OCI-LY1 (cell line): Measurements from ENCODE around the gene ZBTB3.

Experiments used
- EZH2 ChIP-seq: fragments of 200-600 bp; sonication (generic), shearing (Covaris generic); IDR thresholded peaks from 2 replicates; pipeline ENCODE4 v1.8.0; 2017; ENCODE audit warnings: borderline replicate concordance, mixed run types, mild to moderate bottlenecking, antibody characterized with exemption, low read length, moderate library complexity, mixed read lengths
- TF ChIP-seq, protein P1 (sequence below): fragments of 200-600 bp; sonication (generic), shearing (Covaris generic); IDR thresholded peaks from 2 replicates; pipeline ENCODE4 v1.5.1; 2017; ENCODE audit warnings: mild to moderate bottlenecking, antibody characterized with exemption, low read length, moderate library complexity, mixed read lengths

GRCh38 chr11:62705880-62706849, 47.8 kb downstream of the ZBTB3 start:
- TF ChIP-seq, protein P1, sequence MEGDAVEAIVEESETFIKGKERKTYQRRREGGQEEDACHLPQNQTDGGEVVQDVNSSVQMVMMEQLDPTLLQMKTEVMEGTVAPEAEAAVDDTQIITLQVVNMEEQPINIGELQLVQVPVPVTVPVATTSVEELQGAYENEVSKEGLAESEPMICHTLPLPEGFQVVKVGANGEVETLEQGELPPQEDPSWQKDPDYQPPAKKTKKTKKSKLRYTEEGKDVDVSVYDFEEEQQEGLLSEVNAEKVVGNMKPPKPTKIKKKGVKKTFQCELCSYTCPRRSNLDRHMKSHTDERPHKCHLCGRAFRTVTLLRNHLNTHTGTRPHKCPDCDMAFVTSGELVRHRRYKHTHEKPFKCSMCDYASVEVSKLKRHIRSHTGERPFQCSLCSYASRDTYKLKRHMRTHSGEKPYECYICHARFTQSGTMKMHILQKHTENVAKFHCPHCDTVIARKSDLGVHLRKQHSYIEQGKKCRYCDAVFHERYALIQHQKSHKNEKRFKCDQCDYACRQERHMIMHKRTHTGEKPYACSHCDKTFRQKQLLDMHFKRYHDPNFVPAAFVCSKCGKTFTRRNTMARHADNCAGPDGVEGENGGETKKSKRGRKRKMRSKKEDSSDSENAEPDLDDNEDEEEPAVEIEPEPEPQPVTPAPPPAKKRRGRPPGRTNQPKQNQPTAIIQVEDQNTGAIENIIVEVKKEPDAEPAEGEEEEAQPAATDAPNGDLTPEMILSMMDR: no peak
- TF ChIP-seq EZH2: no peak
